Activated CD8-positive, alpha-beta memory T cell treated with anti-CD3 and anti-CD28 coated beads for 36 hours (primary cell): ENCODE measurements around the gene PGAP1. TPM values are rescaled to one million over a fixed set of nuclear protein-coding genes. Genes with fewer than 3 reads are reported as not detected.
"Not testable (repeated sequence)": the region's sequence is repeated elsewhere in the genome, so short reads cannot be mapped to it uniquely, and the experiment has no call there.

ENCODE experiments used
- CTCF ChIA-PET: fragments of 350-600 bp; sonication (Branson Sonifier 250); formaldehyde crosslinking; loops from one replicate; lab custom pipeline; 2021; ENCODE audit warnings: antibody characterized with exemption; lab: Charles Lee
- POLR2A ChIA-PET: fragments of 350-600 bp; sonication (Branson Sonifier 250); formaldehyde crosslinking; loops from one replicate; lab custom pipeline; 2021; ENCODE audit warnings: antibody characterized with exemption; lab: Charles Lee
- total RNA-seq, 2 experiments: library from RNA; stranded (reverse); gene quantifications; one replicate each; pipeline ENCODE4 v1.2.3, GENCODE V29; 2021

The PGAP1 gene
- total RNA-seq, 2 experiments from 2014 or later = 8.4 to 10.2 TPM

DNA sequence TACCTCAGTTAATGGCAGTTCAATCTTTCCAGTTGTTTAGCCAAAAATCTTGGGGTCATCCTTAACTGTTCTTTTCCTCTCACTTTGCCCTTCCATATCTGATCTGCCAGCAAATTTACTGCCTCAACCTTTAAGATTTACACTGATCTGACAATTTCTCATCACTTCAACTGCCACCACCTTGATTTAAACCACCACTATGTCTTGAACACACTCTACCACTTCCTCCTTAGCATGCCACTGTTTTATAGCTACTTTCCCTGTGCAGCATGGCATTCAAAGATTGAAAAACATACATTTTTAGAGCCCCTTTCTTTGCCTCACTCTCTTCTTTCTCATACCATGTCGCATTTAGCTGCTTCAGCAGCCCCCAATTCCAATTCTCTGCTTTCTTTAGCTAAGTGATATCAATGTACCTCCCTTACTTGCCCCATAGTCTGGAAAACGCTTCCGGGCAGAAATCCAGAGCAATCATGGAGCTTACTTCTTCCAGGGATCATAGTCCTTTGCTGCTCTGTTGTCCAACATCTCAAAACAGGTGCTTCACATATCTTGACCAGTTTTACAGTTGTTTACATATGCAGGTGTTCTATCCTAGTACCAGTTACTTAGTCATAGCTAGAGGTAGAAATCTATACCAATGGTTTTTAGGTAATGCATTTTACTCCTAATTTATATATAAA, 10.9 kb downstream of the PGAP1 start:
- POLR2A ChIA-PET = interaction anchor here (0.8 kb wide), 1 partner anchor 12 kb away, joined by 3 read pairs; no protein-coding TSS in a partner anchor
- CTCF ChIA-PET = no interaction called here

DNA sequence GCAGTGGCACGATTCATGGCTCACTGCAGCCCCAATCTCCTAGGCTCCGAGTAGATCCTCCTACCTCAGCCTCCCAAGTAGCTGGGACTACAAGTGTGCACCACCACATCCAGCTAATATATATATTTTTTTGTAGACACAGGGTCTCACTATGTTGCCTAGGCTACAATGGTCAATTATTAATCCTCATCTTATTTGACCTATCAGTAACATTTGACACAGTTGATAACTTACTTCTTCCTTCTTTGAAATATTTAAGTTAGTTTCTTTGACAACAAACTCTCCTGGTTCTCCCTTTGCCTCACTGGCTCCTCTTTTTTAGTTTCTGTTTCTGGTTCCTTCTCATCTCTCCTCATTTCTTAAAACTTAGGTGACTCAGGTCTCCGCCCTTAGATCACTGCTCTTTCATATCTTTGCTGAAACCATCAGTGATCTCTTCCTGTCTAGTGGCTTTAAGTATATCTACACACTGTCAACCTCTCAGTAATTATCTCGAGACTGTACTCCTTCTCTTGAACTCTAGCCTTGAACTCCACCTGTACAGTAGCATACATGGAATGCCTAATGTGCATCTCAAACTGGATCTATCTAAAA, 11.5 kb downstream of the PGAP1 start:
- POLR2A ChIA-PET = interaction anchor here (0.8 kb wide), 1 partner anchor 13 kb away, joined by 3 read pairs; no protein-coding TSS in a partner anchor
- CTCF ChIA-PET = interaction anchor here (0.7 kb wide), 1 partner anchor 222 kb away, joined by 4 read pairs; no protein-coding TSS in a partner anchor

DNA sequence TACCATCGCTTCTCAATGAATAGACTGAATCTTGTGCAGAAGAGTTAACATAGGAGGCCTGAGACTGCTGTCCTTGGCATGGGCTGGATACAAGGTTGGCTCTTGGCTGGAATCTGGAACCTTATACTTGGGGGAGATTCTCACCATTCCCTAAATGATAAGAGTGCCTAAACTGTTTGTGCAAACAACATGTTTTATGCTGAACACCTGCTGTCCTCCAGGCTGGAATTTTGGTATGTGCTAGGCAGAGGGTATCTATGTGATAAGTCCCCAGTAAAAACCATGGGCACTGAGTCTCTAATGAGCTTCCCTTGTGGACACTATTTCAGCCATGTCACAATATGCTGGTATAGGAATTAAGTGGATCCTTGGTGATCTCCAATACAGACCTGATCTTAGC, 12.8 kb downstream of the PGAP1 start:
- CTCF ChIA-PET = no interaction called here

DNA sequence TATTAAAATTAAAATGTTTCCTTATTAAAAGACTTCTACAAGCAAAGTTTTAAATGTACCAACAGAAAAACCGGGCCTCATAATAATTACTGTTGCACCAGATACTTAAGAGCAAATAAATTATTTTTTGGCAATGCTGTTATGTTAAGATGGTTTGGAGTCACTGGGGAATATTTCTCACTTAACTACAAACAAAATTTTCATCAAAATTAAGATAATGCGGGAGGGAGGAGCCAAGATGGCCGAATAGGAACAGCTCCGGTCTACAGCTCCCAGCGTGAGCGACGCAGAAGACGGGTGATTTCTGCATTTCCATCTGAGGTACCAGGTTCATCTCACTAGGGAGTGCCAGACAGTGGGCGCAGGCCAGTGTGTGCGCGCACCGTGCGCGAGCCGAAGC, 21.1 kb downstream of the PGAP1 start:
- POLR2A ChIA-PET, CTCF ChIA-PET: not testable (repeated sequence)

More for the DNA sequence above, 12.8 kb downstream of the PGAP1 start:
- POLR2A ChIA-PET = no interaction called here

DNA sequence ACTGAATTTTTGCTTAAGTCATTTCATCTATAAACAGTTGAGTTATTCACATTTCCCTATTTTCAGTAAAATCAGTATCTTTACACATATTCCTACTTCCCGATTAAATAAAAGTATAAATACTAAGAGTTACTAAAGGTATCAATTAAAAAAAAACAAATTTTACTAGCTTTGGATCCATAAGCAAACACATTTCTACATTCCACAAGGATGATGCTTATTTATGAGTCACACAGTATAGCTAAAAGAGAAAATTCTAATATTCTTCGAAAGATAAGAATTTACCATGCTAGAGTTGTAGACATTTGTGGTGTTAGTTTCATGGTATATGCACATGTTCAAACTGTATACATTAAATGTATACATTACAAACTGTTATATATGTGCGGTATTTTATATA, 23.7 kb downstream of the PGAP1 start:
- CTCF ChIA-PET = interaction anchor here (0.7 kb wide), 1 partner anchor 616 kb away, joined by 5 read pairs; no protein-coding TSS in a partner anchor
- POLR2A ChIA-PET = no interaction called here

DNA sequence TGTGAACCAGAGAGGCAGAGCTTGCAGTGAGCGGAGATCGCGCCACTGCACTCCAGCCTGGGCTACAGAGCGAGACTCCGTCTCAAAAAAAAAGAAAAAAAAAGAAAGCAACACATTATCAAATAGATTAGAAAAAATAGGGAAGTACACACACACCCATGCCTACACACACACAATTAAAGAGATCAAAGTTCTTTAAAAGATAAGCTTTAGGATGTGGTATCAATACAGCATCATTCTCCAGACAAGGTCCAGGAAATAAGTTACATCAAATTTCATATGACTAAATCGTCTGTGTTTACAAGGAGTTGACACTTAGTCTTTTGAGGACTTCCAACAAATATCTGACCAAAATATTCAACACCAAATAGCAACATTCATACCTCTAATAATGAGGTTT, 25.7 kb downstream of the PGAP1 start:
- CTCF ChIA-PET = no interaction called here
- POLR2A ChIA-PET = interaction anchor here (0.7 kb wide), 1 partner anchor 27 kb away, joined by 4 read pairs; no protein-coding TSS in a partner anchor

DNA sequence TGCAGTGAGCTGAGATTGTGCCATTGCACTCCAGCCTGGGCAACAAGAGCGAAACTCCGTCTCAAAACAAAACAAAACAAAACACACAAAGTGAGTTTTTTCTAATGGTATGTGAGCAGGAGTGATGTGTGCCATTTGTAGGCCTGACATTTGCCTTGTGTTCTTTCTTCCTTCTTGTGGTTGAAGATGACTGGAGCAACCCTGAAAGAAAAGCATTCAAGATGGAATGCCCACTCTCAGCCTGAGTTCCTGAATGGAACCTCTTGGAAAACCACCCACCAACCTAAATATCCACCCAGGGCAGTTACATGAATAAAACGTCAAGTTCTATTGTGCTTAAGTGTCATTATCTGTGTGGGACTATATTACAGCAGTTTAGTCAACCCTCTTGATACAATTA, 26.5 kb downstream of the PGAP1 start:
- ChIA-PET POLR2A (no interaction called here), CTCF (no interaction called here)

DNA sequence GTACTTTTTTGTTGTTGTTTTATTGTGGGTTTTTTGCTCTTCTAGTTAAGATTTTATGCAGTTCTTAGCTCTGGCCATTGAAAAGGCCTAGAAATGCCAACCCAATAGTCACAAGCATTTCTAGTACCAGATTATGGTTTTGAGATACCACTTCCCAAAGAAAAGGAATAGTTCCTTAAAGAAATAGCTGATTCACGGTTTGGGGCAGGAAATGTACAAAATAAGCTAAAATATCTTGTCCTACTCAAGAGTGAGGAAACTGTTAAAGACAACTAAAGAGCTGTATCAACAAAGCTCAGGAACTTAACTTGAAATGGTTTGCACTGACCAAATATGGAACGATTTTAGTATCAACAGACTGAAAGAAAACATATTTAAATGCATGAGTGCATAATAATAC, 35.4 kb downstream of the PGAP1 start:
- POLR2A ChIA-PET = interaction anchor here (0.6 kb wide), 2 partner anchors 21 to 594 kb away, joined by 4 to 8 read pairs; no protein-coding TSS in a partner anchor
- CTCF ChIA-PET = no interaction called here

DNA sequence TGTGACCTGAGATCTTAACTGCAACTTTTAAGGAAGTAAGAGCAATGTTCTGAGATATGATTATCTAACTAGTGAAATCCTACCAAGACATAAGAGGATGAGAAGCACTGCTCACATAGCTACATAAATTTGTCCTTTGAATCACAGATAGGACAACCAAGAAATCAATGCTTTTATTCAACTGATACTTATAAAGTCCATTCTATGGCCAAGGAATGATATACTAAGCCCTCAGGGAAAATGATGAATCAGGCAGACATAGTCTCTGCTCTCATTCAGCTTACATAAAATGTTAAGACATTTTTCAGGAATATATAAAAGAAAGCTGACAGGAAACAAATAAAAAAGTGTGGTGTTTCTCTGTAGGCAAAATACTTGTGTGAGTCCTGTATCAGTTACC, 39.1 kb downstream of the PGAP1 start:
- CTCF ChIA-PET = no interaction called here
- POLR2A ChIA-PET = no interaction called here

DNA sequence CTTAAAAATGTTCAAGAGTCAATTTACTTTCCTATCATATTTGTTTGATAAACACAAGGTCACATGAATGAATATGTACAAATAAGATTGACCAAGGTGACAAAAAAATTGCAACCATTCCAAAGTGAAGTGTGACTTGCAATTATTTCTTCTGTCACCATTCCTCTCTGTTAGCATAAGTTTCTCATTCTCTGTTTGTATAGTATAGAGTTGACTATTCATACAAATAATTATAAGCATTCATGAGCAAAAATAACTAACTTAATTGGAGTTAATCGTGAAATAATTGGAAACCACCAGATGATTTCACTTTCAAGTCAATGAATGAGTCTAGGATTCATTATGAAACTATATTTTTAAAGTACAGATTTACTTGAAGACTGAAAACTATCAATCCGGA, 42.1 kb downstream of the PGAP1 start:
- CTCF ChIA-PET = no interaction called here
- POLR2A ChIA-PET = no interaction called here

DNA sequence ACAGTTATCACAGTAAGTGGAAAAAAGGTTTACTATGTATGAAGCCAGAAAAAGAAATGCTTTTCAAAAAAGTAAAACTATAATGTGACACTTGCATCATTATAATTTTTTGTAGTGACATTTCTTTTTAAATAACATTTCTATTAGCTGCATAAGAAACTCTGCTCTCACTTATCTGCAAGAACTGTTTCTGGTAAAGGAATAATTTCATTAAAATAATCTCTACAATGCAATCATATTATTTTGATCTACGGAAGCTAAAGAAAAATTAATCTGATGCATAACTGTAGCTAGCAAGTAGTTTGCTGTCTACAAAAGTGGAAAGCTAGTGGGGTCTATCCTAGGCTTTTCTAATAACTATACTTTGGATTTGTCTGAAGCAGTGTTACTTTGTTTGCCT, 50.1 kb downstream of the PGAP1 start:
- ChIA-PET CTCF (no interaction called here), POLR2A (no interaction called here)

DNA sequence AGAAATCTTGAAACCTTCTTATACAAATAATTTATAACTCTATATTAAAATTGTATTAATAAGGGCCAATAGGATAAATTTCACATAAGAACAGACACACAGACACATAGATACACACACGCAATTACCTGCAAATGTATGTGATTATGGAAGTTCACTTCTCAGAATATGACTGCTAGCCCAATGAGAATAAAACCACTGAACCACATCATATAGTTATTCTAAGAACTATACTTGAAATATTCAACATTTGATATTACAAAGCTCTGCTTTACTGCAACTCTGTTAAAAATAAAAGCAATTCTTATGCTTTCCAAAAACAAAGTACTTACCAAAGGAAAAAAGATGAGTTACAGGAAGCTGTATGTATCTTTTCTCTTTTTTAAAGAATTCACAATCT, 51.1 kb downstream of the PGAP1 start:
- ChIA-PET POLR2A (no interaction called here), CTCF (no interaction called here)

DNA sequence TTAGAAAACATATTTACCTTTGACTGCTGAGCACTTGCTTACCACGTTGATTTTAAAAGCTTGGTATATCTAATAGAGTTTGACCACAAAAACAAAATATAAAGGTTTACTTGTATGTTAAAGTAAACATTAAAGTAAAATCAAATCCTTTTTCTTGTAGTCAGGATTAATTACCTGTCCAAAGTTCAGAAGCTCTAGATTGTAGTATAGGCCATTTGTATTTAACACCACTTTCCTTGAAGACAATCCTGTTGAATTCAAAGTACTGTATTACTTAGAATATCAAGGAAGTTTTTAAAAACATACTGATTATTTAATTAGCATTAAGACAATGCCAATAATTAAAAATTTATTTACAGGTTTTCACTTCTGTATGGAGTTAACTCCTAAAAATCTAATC, 53.0 kb downstream of the PGAP1 start:
- CTCF ChIA-PET = no interaction called here
- POLR2A ChIA-PET = no interaction called here

DNA sequence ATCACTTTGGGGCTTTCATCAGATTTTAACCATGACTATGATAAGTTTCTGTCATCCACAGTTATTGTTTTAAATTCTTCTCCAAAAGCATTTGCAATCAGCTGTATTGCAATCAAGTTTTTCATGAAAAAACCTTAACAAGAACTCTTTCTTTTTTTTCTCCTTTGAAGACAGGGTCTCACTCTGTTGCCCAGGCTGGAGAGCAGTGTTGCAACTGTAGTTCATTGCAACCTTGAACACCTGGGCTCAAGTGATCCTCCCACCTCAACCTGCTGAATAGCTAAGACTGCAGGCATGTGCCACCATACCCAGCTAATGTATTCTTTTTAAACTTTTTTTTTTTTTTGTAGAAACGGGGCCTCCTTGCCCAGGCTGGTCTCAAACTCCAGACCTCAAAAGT, 71.9 kb downstream of the PGAP1 start:
- ChIA-PET POLR2A (no interaction called here), CTCF (no interaction called here)

DNA sequence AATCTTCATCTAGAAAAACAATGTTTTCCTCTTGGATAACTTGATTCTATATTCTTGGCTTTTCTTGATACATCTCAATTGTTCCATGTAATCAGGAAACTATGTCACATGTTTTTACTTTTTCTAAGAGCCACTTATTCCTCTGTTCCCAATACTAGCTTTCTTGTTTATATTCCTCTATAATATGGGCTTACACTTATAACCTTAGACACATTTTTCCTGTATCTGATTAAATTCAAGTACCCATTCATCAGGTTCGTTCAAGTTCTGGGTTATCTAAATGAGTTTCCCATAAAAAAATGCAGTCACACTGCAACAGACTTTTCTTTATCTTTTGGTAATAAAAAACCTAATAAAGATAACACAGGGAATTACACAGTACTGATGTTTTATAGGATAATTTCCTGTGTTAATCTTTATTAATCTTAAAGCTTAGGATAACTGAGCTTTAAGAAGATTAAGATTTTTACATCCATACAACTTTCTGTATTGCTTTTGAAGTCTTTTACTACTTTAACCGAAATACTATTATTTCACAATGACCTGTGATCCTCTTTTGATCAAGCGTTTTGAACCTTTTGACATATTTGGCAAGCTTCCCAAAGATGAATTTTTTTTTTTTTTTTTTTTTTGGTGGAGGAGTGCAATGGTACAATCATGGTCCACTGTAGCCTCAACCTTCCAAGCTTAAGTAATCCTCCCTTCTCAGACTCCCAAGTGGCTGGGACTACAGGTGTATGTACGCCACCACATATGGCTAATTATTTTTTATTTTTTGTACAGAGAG, 73.0 kb downstream of the PGAP1 start:
- CTCF ChIA-PET = no interaction called here
- POLR2A ChIA-PET = no interaction called here

DNA sequence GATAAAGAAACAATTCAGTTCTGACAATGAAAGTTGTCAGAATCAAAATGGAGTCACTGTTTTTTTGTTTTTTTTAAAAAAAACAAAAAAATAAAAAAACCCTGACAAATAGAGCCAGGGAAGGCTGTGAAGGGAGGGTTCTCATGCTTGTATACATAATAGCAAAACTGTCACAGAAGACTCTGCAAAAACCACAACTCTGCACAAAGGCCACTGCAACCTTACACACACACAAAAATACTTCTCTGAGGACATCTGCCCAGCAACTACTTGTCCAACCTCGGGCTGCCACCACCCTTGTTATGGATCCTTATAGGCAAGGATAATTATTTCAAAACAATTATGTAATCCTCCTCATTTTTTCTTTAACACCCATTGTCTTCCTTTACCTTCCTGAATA, 75.4 kb downstream of the PGAP1 start:
- CTCF ChIA-PET = no interaction called here
- POLR2A ChIA-PET = no interaction called here

DNA sequence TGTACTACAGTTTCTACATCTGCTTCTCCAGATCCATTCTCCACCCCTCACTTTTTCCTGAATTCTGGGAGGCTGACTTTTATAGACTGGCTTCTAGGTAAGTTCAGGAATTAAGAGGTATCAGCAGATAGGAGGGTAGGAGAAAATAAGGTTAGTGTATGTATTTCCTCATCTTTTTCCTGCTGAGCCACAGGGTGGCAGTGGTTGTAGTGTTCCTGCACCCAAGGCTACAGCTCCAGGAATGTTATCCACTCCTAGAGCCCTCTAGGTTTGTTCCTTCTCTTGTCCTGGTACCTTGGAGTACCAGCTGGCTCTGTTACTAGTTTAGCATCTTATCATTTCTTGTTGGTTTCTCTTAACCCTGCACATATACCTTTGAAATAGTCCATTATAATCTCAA, 76.6 kb downstream of the PGAP1 start:
- ChIA-PET CTCF (no interaction called here), POLR2A (no interaction called here)

DNA sequence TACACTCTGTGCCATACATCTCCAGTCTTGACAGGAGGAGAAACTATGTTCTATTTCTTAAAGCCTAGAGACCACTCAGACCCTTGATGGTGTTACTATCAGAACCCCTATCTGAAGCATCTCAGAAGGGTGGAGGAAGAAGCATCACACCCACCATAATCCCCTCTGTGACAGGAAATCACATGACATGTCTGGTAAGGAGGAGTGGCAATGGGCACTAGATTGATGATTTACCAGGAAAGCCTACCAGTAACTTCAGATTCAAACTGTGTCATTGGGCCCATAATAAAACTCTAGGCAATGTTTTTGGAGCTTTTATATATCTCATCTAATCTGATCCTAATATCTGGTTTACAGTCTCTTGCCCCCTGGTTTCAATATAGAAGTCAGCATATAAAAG, 80.2 kb downstream of the PGAP1 start:
- CTCF ChIA-PET = no interaction called here
- POLR2A ChIA-PET = no interaction called here

DNA sequence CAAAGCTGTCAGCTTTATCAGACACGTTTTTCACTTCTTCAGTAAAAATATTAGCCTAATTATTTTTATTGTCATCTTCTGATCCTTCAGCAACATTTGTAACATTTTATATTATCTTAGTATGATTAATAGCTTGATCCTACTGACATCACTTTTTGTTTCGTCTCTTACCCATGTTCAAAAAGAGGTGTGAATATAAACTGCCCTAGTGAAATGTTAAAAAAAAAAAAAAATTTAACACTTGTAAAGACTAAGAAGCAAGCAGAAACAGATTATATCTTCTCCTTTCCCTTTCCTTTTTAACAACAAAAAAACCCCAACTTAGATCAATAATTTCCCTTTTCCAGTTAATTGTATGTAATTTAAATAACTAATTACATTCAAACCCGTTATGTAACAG, 81.1 kb downstream of the PGAP1 start:
- ChIA-PET CTCF (no interaction called here), POLR2A (no interaction called here)

DNA sequence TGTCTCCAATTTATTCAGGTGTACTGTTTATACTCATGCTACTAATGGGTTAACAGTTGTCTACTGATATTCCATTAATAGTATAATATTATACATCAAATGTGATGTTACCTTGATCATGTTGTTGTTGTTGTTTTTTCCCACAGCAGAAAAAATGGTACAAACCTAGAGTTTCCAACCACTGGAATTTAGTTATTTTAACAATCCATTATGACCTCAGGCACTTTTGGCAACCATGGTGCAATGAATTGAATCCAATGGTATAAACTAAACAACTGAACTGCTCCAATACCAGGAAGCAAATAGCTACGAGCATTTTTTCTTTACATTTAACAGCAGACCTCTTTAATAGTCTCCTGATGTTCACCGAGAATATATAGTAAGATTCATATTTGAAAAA, 86.3 kb downstream of the PGAP1 start:
- CTCF ChIA-PET = no interaction called here

More for the DNA sequence above, 86.3 kb downstream of the PGAP1 start:
- POLR2A ChIA-PET = no interaction called here
